GM10248 (cell line): Measurements from ENCODE around the gene IL32.

Source experiments
- CTCF ChIA-PET: fragments of 300-600 bp; sonication (Branson Sonifier 250); formaldehyde crosslinking; extraction: SDS; loops from one replicate; lab custom pipeline; 2021; ENCODE audit warnings: antibody characterized with exemption; lab: Yijun Ruan, JAX
- POLR2A ChIA-PET: fragments of 350-650 bp; sonication (Branson Sonifier 250); formaldehyde crosslinking; extraction: SDS; loops from one replicate; lab custom pipeline; 2020; ENCODE audit warnings: antibody characterized with exemption; lab: Yijun Ruan, JAX
- DNase-seq: peaks from one replicate; pipeline ENCODE4 v3.0.0; 2012; ENCODE audit errors: extremely low spot score
- CTCF ChIP-seq: IDR thresholded peaks from 2 replicates; pipeline ENCODE4 v1.5.1; 2012; ENCODE audit warnings: mild to moderate bottlenecking, low read depth; ENCODE audit errors: extremely low read depth, missing control alignments, control extremely low read depth

The IL32 gene

GRCh38 chr16:3089717-3090592, 24.5 kb downstream of the IL32 start:
- no peak for DNase-seq
- POLR2A ChIA-PET, result no interaction called here
- no peak for TF ChIP-seq CTCF
- CTCF ChIA-PET, result interaction anchor here (0.7 to 3.5 kb wide), 7 partner anchors 7 to 60 kb away, joined by 3 to 31 read pairs (median 3); partner anchors contain the start of gene ZSCAN10

GRCh38 chr16:3091551-3091950, 26.1 kb downstream of the IL32 start:
- ChIA-PET POLR2A (no interaction called here), CTCF (interaction anchor here (1.1 to 2.0 kb wide), 5 partner anchors 9 to 40 kb away, joined by 3 to 8 read pairs (median 3); no protein-coding TSS in a partner anchor)
- no peak for TF ChIP-seq CTCF
- no peak for DNase-seq

GRCh38 chr16:3092501-3092941, 27.1 kb downstream of the IL32 start:
- ChIA-PET POLR2A (no interaction called here), CTCF (interaction anchor here (1.0 to 2.3 kb wide), 5 partner anchors 8 to 73 kb away, joined by 3 to 16 read pairs (median 3); no protein-coding TSS in a partner anchor)
- no peak for TF ChIP-seq CTCF
- no peak for DNase-seq

GRCh38 chr16:3094289-3095027, 29.0 kb downstream of the IL32 start:
- peak; percentile 74 for DNase-seq
- CTCF ChIA-PET, result interaction anchor here (1.0 to 2.3 kb wide), 5 partner anchors 11 to 89 kb away, joined by 3 to 16 read pairs (median 3); no protein-coding TSS in a partner anchor
- peak; percentile 56 for TF ChIP-seq CTCF
- POLR2A ChIA-PET, result no interaction called here

GRCh38 chr16:3095869-3096268, 30.4 kb downstream of the IL32 start:
- POLR2A ChIA-PET, result no interaction called here
- CTCF ChIA-PET, result interaction anchor here (1.0 to 15.3 kb wide), 13 partner anchors 8 to 77 kb away, joined by 3 to 246 read pairs (median 7); partner anchors contain the start of gene ZNF213
- DNase-seq, result peak; percentile 90
- TF ChIP-seq CTCF, result peak; percentile 31

- DNase-seq, result no peak
- CTCF ChIA-PET, result interaction anchor here (1.0 to 15.3 kb wide), 15 partner anchors 8 to 77 kb away, joined by 3 to 246 read pairs (median 7); partner anchors contain the start of gene ZNF213
- no peak for TF ChIP-seq CTCF
- POLR2A ChIA-PET, result no interaction called here
Observed at GRCh38 chr16:3096362-3096761, 30.9 kb downstream of the IL32 start.
